GM12873 (cell line): ENCODE results near the gene ADAMTS6.

ENCODE experiments used
- CTCF ChIP-seq: IDR thresholded peaks from 2 replicates; pipeline ENCODE4 v1.5.1; 2012; ENCODE audit warnings: low read depth, mild to moderate bottlenecking, moderate library complexity, low read length, control low read depth; ENCODE audit not compliant: insufficient read depth; ENCODE audit errors: missing control alignments

Gene ADAMTS6

DNA sequence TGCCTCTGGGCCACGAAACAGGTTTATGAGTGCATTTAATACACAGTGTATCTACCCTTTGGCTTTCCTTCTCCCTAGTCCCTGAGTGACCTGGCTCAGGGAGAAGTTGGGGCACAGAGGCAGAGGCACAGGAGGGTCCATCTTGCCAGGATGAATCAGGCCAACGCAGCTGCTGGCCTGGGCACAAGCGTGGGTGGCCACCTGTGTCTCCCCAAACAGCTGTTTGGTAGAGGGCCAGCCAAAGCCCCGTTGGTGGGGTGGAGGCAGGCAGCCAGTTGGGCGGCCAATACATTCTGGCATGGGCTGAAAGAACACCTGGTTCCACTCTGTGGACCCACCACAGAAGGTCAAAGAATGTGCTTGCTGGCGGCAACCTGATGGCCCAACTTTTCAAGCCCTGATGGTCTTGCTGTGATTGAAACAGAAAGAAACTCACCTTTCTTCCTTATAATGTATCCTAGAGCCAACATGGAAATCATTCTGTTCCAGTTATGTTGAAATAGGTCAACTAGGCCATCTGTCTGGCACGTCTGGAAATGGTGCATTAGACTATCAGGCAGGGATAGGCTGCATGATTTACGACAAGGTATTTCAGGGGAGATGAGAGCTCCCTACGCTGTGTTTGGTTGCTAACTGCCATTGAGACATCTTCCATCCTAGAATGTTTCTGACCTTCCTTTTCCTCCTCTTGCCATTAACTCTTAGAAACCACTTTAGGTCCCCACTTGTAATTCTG is 337.4 kb downstream of the ADAMTS6 start:
- no peak for TF ChIP-seq CTCF

GRCh38 chr5:65142511-65143011 is 339.2 kb downstream of the ADAMTS6 start:
- TF ChIP-seq CTCF, result no peak

GRCh38 chr5:65142016-65142415 is 339.7 kb downstream of the ADAMTS6 start:
- TF ChIP-seq CTCF, result no peak

GRCh38 chr5:65141493-65141892 is 340.2 kb downstream of the ADAMTS6 start:
- TF ChIP-seq CTCF, result no peak

GRCh38 chr5:65137631-65138030 is 344.1 kb downstream of the ADAMTS6 start:
- TF ChIP-seq CTCF, result no peak

- no peak for TF ChIP-seq CTCF
Measured at GRCh38 chr5:65133477-65134110, 348.1 kb downstream of the ADAMTS6 start.

DNA sequence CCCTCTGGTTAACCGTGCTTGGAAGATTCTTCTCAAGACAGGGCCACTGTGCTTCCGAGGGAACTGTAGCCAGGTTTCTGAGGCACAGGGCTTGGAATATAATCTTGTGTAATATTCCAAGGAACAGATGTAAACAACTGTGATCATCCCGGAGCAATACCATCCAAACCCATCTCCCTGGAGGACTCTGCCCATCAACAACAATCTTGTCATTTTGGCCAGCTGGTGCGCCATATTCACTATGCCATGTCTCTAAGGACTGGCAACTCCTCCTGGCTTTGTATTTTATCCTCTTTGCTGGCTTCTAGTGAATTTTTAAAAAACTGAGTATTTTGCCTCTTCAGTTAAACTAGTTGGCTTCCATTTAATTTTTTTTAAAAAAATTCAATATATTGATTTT is 349.3 kb downstream of the ADAMTS6 start:
- TF ChIP-seq CTCF, result no peak
